D341Med (cell line): ENCODE measurements around the gene PAX1.

ENCODE experiments used
- DNase-seq: peaks from one replicate; pipeline ENCODE4 v3.0.0; 2012; ENCODE audit warnings: low spot score

Gene PAX1

DNA sequence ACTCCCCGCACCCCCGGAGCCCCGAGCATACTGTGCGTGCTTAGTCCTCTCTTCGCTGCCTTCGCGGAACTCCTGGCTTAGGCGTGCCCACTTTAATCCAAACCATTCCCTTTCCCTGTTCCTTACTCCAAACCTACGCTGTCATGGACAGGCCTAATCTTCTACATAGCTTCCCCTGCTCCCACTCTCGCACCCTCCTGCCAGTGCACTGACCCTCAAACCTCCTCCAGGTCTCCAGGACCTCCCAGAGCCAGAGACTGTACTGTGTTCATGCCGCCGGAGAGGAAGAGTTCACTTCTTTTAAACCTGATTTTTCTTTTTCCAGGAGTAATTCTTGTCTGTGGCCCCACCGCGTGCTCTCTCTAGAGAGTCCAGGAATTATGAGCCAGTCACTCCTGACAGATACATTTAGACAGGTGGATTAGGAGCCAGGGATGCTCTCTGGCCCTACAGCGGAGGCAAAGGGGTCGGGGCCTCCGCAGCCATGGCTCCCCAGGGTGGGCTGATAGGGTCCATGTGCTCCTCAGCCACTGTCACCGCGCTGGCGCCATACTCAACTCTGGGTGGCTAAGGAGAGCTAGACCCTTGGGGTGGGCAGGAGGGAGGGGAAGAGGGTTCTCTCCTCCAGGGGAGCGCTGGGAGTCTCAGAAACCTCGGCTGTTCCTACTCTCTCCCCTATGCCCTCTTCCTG lies 1.6 kb upstream of the PAX1 start:
- no peak for DNase-seq

- DNase-seq = no peak
Measured at GRCh38 chr20:21704408-21705385, 767 bp upstream of the PAX1 start.

- DNase-seq = no peak
Measured at GRCh38 chr20:21706261-21707195, 1.1 kb downstream of the PAX1 start.

- no peak for DNase-seq
Measured at GRCh38 chr20:21707267-21707666, 1.8 kb downstream of the PAX1 start.

DNA sequence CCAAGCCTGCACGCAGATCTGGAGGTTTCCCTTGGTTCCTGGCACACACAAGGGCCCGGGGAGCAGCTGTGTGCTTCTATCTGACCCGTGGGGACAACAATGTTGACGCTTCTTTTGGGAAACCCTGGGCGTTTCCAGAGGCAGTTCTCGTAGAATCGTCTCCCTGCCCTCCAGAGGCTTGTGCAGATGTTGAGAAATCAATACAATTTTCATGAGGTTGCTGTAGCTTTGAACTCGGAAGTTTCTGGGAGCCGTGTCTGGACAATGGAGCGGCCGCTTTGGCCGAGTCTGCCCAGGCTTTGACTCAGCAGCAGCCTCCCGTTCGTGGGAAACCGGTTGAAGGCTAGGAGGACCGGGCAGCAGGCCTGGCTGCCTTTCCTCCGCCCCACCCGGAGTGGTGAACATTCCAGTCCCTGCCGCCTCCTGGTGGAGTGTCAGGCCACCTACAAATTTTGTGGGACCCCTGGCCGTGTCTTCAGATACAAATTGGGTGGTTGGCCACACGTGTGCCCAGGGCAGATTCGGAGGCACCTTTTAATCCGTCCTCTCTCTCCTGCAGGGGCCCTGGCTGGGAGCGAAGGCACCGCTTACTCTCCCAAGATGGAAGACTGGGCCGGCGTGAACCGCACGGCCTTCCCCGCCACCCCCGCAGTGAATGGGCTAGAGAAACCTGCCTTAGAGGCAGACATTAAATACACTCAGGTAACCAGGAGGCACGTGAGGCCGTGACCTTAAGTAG lies 2.7 kb downstream of the PAX1 start:
- DNase-seq = no peak

GRCh38 chr20:21708738-21709534 lies 3.5 kb downstream of the PAX1 start:
- no peak for DNase-seq

- no peak for DNase-seq
Measured at GRCh38 chr20:21709535-21709904, 4.1 kb downstream of the PAX1 start.

GRCh38 chr20:21710341-21710740 lies 4.9 kb downstream of the PAX1 start:
- DNase-seq = no peak

DNA sequence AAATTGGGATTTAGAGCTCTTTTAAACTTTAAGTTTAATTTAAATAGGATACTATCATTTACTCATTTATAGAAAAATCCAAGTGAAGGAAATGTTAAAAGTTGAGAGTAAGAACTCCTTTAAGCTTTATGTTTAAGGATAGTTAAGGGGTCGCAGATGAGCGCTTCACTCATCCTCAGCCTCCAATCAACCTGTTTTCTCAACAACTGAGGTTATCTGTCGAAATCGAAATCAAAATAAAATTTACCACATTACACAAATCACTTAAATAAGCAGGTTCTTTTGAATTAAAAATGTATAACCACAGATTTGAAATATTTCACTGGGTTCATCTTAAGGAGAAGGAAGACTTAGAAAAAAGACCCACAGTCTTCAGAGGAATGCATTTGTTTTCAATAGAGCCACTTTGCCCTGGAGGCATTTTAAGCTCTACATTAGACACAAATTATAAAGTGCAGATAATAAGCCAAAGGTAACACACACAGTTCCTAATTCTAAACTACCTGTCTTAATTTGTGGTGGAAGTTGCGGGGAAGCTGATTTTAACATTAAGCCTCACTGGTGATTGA lies 5.5 kb downstream of the PAX1 start:
- no peak for DNase-seq

DNA sequence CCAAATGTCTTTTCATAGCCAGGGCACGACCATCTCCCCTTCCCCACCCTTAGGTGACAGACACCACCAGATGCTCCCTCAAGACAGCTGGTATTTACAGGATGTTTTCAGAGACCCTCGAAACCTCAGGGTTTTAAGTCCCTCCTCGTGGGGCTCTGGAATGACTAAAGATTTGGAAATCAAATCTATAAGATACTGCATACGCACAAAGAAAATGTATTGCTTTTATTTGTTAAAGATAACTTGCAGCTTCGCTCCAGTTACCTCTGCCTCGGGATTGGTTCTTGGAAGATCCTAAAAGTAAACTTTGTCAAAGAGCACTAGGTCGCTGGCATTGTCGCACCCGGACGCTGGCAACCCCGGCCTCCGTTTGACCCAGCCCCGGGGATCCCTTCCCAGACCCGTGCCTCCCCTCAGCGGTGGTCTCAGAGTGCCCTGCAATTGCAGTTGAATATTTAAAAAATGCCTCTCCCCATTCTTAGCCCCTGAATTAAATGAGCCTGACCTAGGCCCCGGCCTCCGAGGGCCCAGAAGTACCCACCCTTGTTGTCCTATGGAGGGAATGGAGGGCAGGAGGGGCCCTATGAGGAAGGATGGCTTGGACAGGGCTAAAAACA lies 7.1 kb downstream of the PAX1 start:
- no peak for DNase-seq

- DNase-seq = no peak
Measured at GRCh38 chr20:21713470-21713869, 8.0 kb downstream of the PAX1 start.

GRCh38 chr20:21713901-21714296 lies 8.4 kb downstream of the PAX1 start:
- no peak for DNase-seq

GRCh38 chr20:21714297-21715192 lies 9.1 kb downstream of the PAX1 start:
- no peak for DNase-seq

- no peak for DNase-seq
Measured at GRCh38 chr20:21715193-21715881, 9.9 kb downstream of the PAX1 start.

DNA sequence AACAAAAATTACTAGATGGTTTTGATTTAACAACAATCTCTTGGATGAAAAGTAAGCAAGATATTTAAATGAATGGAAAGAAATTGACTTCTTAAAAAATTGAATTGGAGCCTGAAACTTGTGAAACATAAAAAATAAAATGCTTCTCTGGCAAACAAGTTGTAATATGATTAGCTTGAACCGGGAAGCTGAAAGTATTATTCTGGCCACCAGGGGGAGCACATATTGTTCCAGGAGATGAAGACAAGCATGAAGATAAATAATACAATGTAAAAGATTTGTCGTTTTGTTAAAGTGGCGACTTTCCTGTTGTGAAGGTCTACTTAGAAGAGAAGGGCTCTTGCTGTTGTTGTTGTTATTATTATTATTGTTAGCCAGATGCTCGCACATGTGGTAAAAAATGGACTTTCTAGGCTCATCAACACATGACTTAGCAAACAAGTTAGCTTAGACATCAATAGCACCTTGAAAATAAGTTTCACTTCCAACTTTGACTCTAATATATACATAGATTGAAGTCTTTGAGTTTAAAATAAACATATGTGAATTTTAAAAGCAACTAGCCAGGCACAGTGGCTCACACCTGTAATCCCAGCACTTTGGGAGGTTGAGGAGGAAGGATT lies 14.2 kb downstream of the PAX1 start:
- no peak for DNase-seq

GRCh38 chr20:21725892-21726291 lies 20.4 kb downstream of the PAX1 start:
- DNase-seq = no peak

DNA sequence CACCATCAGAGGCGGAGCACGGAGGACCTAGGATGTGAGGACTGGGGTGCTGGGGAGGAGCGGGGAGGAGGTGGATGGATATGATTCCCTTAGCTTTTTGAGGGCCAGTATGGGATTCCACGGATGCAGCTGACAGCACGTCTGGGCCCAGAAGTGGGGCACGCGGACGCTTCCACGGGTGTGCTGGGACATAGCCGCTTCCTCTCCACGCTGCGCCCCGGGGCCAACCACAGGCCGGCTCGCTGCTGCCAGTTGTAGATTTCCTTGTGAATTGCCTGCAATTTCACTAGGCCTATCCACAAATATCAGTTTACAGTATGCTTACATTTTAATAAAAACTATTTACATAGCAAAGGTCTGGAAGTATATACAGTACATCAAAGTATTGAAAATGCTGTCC lies 23.9 kb downstream of the PAX1 start:
- no peak for DNase-seq

DNA sequence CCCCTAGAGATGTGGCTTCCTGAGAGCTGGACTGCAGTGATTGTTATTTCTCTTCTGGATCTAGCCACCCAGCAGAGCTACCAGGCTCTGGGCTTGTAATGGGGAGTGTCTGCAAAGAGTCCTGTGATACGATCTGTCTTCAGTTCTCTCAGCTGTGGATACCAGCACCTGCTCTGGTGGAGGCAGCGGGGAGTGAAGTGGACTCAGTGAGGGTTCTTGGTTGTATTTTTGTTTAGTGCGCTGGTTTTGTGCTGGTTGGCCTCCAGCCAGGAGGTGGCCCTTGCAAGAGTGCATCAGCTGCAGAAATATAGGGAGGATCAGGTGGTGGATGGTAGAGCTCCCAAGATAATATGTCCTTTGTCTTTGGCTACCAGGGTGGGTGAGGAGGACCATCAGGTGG lies 33.7 kb downstream of the PAX1 start:
- no peak for DNase-seq
